ENCODE data around the gene PCDHB9. TPM values are rescaled to one million over a fixed set of nuclear protein-coding genes. Genes with fewer than 3 reads are reported as not detected.
"Not testable (repeated sequence)": the region's sequence is repeated elsewhere in the genome, so short reads cannot be mapped to it uniquely, and the experiment has no call there.

PCDHB9 gene
- total and polyA plus RNA-seq, 2 of the 4 experiments (the other 2 are of a cell fraction), result 0.10 to 0.18 TPM

DNA sequence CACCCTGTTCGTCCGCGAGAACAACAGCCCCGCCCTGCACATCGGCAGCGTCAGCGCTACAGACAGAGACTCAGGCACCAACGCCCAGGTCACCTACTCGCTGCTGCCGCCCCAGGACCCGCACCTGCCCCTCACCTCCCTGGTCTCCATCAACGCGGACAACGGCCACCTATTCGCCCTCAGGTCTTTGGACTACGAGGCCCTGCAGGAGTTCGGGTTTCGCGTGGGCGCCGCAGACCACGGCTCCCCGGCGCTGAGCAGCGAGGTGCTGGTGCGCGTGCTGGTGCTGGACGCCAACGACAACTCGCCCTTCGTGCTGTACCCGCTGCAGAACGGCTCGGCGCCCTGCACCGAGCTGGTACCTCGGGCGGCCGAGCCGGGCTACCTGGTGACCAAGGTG, 49.0 kb downstream of the PCDHB9 start:
- dilution Hi-C loops (cut with HindIII; ENCODE audit: low sequenced_read_pairs, unreplicated experiment); H3K27ac ChIP-seq (ENCODE audit: insufficient read depth, low read length): not testable (repeated sequence)

More for the DNA sequence above, 49.0 kb downstream of the PCDHB9 start:
- H2BK120ac ChIP-seq (ENCODE audit: low read depth, low read length); H2BK20ac ChIP-seq (ENCODE audit: low read depth, low read length); H3K4me1 ChIP-seq (ENCODE audit: control insufficient read depth, insufficient read depth, low read length); H3K14ac ChIP-seq (replicated peaks; ENCODE audit: low read depth, low read length); H3K27me3 ChIP-seq (ENCODE audit: control insufficient read depth, insufficient read depth, low read length); H3K4me3 ChIP-seq (ENCODE audit: insufficient read depth, low read depth, low read length); H3K4me2 ChIP-seq (ENCODE audit: low read depth, low read length); DNase-seq; H4K8ac ChIP-seq (ENCODE audit: low read depth in 2 of 2, low read length in 2 of 2); H3K23ac ChIP-seq (ENCODE audit: low read depth, low read length); H2AFZ ChIP-seq (replicated peaks; ENCODE audit: low read length, poor library complexity); H3K36me3 ChIP-seq (ENCODE audit: control insufficient read depth, insufficient read depth, low read length); H3K56ac ChIP-seq (ENCODE audit: extremely low read depth, insufficient read depth, low read length); POLR2A ChIA-PET (ENCODE audit: unreplicated experiment); H3K9ac ChIP-seq (ENCODE audit: low read depth, low read length); H4K5ac ChIP-seq (ENCODE audit: low read depth, low read length); H2AK5ac ChIP-seq (ENCODE audit: low read depth, low read length); BruUV-seq (replicated peaks); H4K20me1 ChIP-seq (ENCODE audit: insufficient read depth, low read length); H3K18ac ChIP-seq (ENCODE audit: low read depth, low read length); ATAC-seq (ENCODE audit: low read depth); H2AK9ac ChIP-seq (replicated peaks; ENCODE audit: low read depth, low read length, poor library complexity); CTCF ChIA-PET; H4K91ac ChIP-seq (ENCODE audit: insufficient read depth, low read depth, low read length); H3K79me1 ChIP-seq (ENCODE audit: low read depth in 1 of 2, low read length in 2 of 2); H2BK5ac ChIP-seq (ENCODE audit: low read depth, low read length, poor library complexity, severe bottlenecking); H3K4ac ChIP-seq (ENCODE audit: low read depth, low read length); intact Hi-C loops (cut with micrococcal nuclease); H3K9me1 ChIP-seq (ENCODE audit: insufficient read depth, low read length); H2BK15ac ChIP-seq (ENCODE audit: low read depth, low read length): not testable (repeated sequence)
- in situ Hi-C loops (cut with MboI; ENCODE audit: low sequenced_read_pairs), result loop anchor here (10.0 kb wide), 1 partner anchor 329 kb away; no protein-coding TSS in a partner anchor
- 27% methylated on average over 8 of the region's 40 CpGs; no CpG with 5 or more reads in 1 of the 2 experiments for WGBS, 2 experiments (ENCODE audit: extremely low coverage in 2 of 2, insufficient read length in 1 of 2)
- peaks cover 37% of the 10 kb centered on the region for H3K9me3 ChIP-seq (ENCODE audit: control insufficient read depth, insufficient read depth, low read length)
